K562 (cell line): ENCODE data around the gene TMEM273. TPM values are rescaled to one million over a fixed set of nuclear protein-coding genes. Genes with fewer than 3 reads are reported as not detected.

Experiments used
- ATAC-seq: fragments of 200-7000 bp; cut with Tn5 transposase; 3 replicates; pipeline ENCODE4 v1.9.1; 2020; ENCODE audit warnings: moderate library complexity
- BruUV-seq: library from RNA; stranded (reverse); fragments of 400-500 nt; replicated peaks from 2 replicates; lab custom pipeline; 2021; lab: Mats Ljungman, UMichigan
- CTCF ChIA-PET: fragments of 300-600 bp; formaldehyde crosslinking; extraction: SDS; loops from one replicate; lab custom pipeline; 2021; ENCODE audit warnings: low intra/inter-chr PET ratio; lab: Yijun Ruan, JAX
- POLR2A ChIA-PET: fragments of 300-600, 350-650 bp; sonication (Branson Sonifier 250); formaldehyde crosslinking; extraction: SDS; loops from one replicate; lab custom pipeline; 2021; ENCODE audit warnings: antibody characterized with exemption, inconsistent platforms; lab: Yijun Ruan, JAX
- DNase-seq, 4 experiments: peaks; one replicate each; pipeline versions ENCODE4 v3.0.0 to v3.0.0-alpha.2; 2011 to 2018; ENCODE audit warnings: low spot score in 3 of 4, mixed read lengths in 3 of 4; ENCODE audit errors: extremely low read depth in 1 of 4
- FAIRE-seq: peaks from 2 replicates; lab custom pipeline; 2011; peaks lifted over from hg19 to GRCh38; lab: Jason Lieb, UNC
- H2AFZ ChIP-seq: 2 replicates; pipeline ENCODE4 v1.6.0; 2011; ENCODE audit warnings: low read depth, low read length, control low read depth, inconsistent platforms
- H3K27ac ChIP-seq: fragments of 200-600 bp; 3 replicates; pipeline ENCODE4 v1.8.0; 2011; ENCODE audit warnings: low read depth, mild to moderate bottlenecking, control low read depth, inconsistent platforms, low read length, moderate library complexity, mixed read lengths; ENCODE audit errors: extremely low read depth
- H3K27me3 ChIP-seq, 2 experiments: fragments of 300-600 bp in 1 of 2; 2 replicates in 1 of 2; 3 replicates in 1 of 2; pipeline versions ENCODE4 v1.6.0 to v1.8.0; 2011; ENCODE audit warnings: inconsistent platforms in 2 of 2, low read length in 2 of 2, mild to moderate bottlenecking in 1 of 2, mixed read lengths in 1 of 2, moderate library complexity in 1 of 2; ENCODE audit not compliant: control insufficient read depth in 2 of 2, insufficient read depth in 2 of 2
- H3K36me3 ChIP-seq: fragments of 300-600 bp; 3 replicates; pipeline ENCODE4 v1.8.0; 2011; ENCODE audit warnings: mild to moderate bottlenecking, low read length, inconsistent platforms; ENCODE audit not compliant: control insufficient read depth, insufficient read depth
- H3K4me1 ChIP-seq, 2 experiments: fragments of 200-600 bp in 1 of 2; replicated peaks in 1 of 2; 2 replicates in 1 of 2; 3 replicates in 1 of 2; pipeline versions ENCODE4 v1.5.1 to v1.8.0; 2011; ENCODE audit warnings: inconsistent platforms in 2 of 2, low read length in 2 of 2, mild to moderate bottlenecking in 1 of 2, mixed read lengths in 1 of 2, moderate library complexity in 1 of 2; ENCODE audit not compliant: control insufficient read depth in 2 of 2, insufficient read depth in 2 of 2
- H3K4me2 ChIP-seq: 2 replicates; pipeline ENCODE4 v1.6.1; 2011; ENCODE audit warnings: low read length, control low read depth, inconsistent platforms, mixed read lengths; ENCODE audit not compliant: insufficient read depth
- H3K4me3 ChIP-seq: fragments of 200-600 bp; sonication (generic), shearing (Covaris generic); 2 replicates; pipeline ENCODE4 v1.5.1; 2016; ENCODE audit warnings: control low read depth, inconsistent platforms
- H3K79me2 ChIP-seq: fragments of 200-600 bp; 3 replicates; pipeline ENCODE4 v1.8.0; 2011; ENCODE audit warnings: low read length, inconsistent platforms; ENCODE audit not compliant: control insufficient read depth, insufficient read depth
- H3K9ac ChIP-seq, 2 experiments: 2 replicates each; pipeline versions ENCODE4 v1.6.0 to v1.6.1; 2011; ENCODE audit warnings: low read depth in 2 of 2, low read length in 2 of 2, control low read depth in 1 of 2, inconsistent platforms in 1 of 2, mild to moderate bottlenecking in 1 of 2, mixed read lengths in 1 of 2; ENCODE audit not compliant: insufficient read depth in 1 of 2
- H3K9me1 ChIP-seq: one replicate; pipeline ENCODE4 v1.6.0; 2011; ENCODE audit warnings: inconsistent platforms, mild to moderate bottlenecking, low read length, moderate library complexity; ENCODE audit not compliant: control insufficient read depth, insufficient read depth
- H3K9me3 ChIP-seq: replicated peaks from 2 replicates; pipeline ENCODE4 v1.5.1; 2011; ENCODE audit warnings: low read depth, low read length, inconsistent platforms; ENCODE audit not compliant: control insufficient read depth, insufficient read depth
- H4K20me1 ChIP-seq: replicated peaks from 2 replicates; pipeline ENCODE4 v1.6.1; 2011; ENCODE audit warnings: low read length, inconsistent platforms, mixed read lengths; ENCODE audit not compliant: control insufficient read depth, insufficient read depth
- CBX5 ChIP-seq: IDR thresholded peaks from 2 replicates; pipeline ENCODE4 v1.6.1; 2014; ENCODE audit warnings: low read depth, borderline replicate concordance
- CHAMP1 ChIP-seq: fragments of 450-650 bp; IDR thresholded peaks from 2 replicates; pipeline ENCODE4 v1.6.1; 2016; ENCODE audit warnings: mild to moderate bottlenecking
- CREB5 ChIP-seq: fragments of 250-450 bp; sonication (Bioruptor Pico); IDR thresholded peaks from 2 replicates; pipeline ENCODE4 v1.5.0; 2020; ENCODE audit warnings: mild to moderate bottlenecking
- E2F5 ChIP-seq: sonication (generic); formaldehyde crosslinking; IDR thresholded peaks from 2 replicates; pipeline ENCODE4 v1.8.0; 2022; ENCODE audit warnings: mild to moderate bottlenecking, missing genetic modification reagents
- FOXO4 ChIP-seq: fragments of 450-650 bp; formaldehyde crosslinking; IDR thresholded peaks from 2 replicates; pipeline ENCODE4 v1.4.0; 2020; ENCODE audit warnings: mild to moderate bottlenecking, moderate library complexity
- HDAC3 ChIP-seq: fragments of 450-650 bp; IDR thresholded peaks from 2 replicates; pipeline ENCODE4 v1.6.1; 2018; ENCODE audit warnings: borderline replicate concordance, mild to moderate bottlenecking, moderate library complexity; ENCODE audit not compliant: partially characterized antibody
- HOXB6 ChIP-seq: fragments of 250-450 bp; sonication (Bioruptor Pico); IDR thresholded peaks from 2 replicates; pipeline ENCODE4 v1.5.1; 2022; ENCODE audit warnings: mild to moderate bottlenecking, borderline replicate concordance
- NFRKB ChIP-seq: fragments of 450-650 bp; IDR thresholded peaks from 2 replicates; pipeline ENCODE4 v1.6.1; 2016; ENCODE audit warnings: low read depth
- PHB ChIP-seq: fragments of 250-450 bp; sonication (Bioruptor Pico); IDR thresholded peaks from 2 replicates; pipeline ENCODE4 v1.5.0; 2021
- POLR3G ChIP-seq: IDR thresholded peaks from 2 replicates; pipeline ENCODE4 v1.6.1; 2011; ENCODE audit not compliant: insufficient read length, insufficient replicate concordance; ENCODE audit errors: extremely low read depth
- RFX5 ChIP-seq: IDR thresholded peaks from 2 replicates; pipeline ENCODE4 v1.6.1; 2011; ENCODE audit warnings: low read depth, mild to moderate bottlenecking, improper control_type of control experiment, low read length
- ZEB2 ChIP-seq: fragments of 450-650 bp; IDR thresholded peaks from 2 replicates; pipeline ENCODE4 v1.6.1; 2016
- ZNF354B ChIP-seq: fragments of 250-450 bp; sonication (Bioruptor Pico); IDR thresholded peaks from 2 replicates; pipeline ENCODE4 v1.4.0; 2020
- ZNF655 ChIP-seq: fragments of 250-450 bp; sonication (Bioruptor Pico); IDR thresholded peaks from 2 replicates; pipeline ENCODE4 v1.5.0; 2021
- WGBS: fragments of 100-300 bp; shearing (Covaris generic); methylation state at CpG from one replicate; pipeline ENCODE4 v1.1.6; 2016; ENCODE audit warnings: low coverage, mixed read lengths; ENCODE audit not compliant: insufficient coverage; ENCODE audit errors: missing lambda C conversion rate; 5-methylcytosine and 5-hydroxymethylcytosine counted together
- in situ Hi-C: fragments of 300-500 bp; cut with MboI; formaldehyde crosslinking; loops from 4 replicates; pipeline ENCODE4 v1.15.0; 2018; ENCODE audit warnings: inconsistent platforms, mixed read lengths
- intact Hi-C: fragments of 100-400 bp; cut with micrococcal nuclease; formaldehyde crosslinking; loops from 2 replicates; pipeline ENCODE4 v1.14.2; 2022
- polyA plus RNA-seq, 8 experiments: library from polyadenylated mRNA; depleted of rRNA in 4 of 8; stranded (reverse) in 5 of 8; unstranded in 3 of 8; fragments of >200 nt; fragmentation: Nextera tagmentation in 2 of 8; fragmentation: Illumina TruSeq in 1 of 8; extraction: Ambion mirVana in 2 of 8; extraction: Trizol in 1 of 8; gene quantifications; 2 replicates each; pipeline versions ENCODE4 v1.2.1 to v1.2.3, GENCODE V29; 2011 to 2014; ENCODE audit warnings: inconsistent platforms in 1 of 8, missing spikeins in 1 of 8
- total RNA-seq, 7 experiments: library from RNA; depleted of rRNA in 6 of 7; stranded (reverse); fragments of >200 nt in 6 of 7; fragmentation: Illumina TruSeq in 2 of 7; extraction: Trizol in 2 of 7; gene quantifications; 2 replicates each; pipeline versions ENCODE4 v1.2.1 to v1.2.3, GENCODE V29; 2011 to 2021; ENCODE audit warnings: low replicate concordance in 1 of 7
- TF ChIP-seq, protein P1 (sequence below): fragments of 450-650 bp; formaldehyde crosslinking; IDR thresholded peaks from 2 replicates; pipeline ENCODE4 v1.4.0; 2022; ENCODE audit warnings: missing genetic modification characterization

TMEM273 gene
- total and polyA plus RNA-seq, 9 of the 15 experiments (the other 6 are each of a cell fraction or from before 2014, with no cell fraction given), result 39.2 to 131 (median 95.6) TPM

GRCh38 chr10:49111320-49111698 is 76.9 kb downstream of the TMEM273 start:
- WGBS, result 34% methylated on average over 6 of the region's 8 CpGs
- TF ChIP-seq POLR3G, result no peak
- no peak for TF ChIP-seq CBX5
- no peak for TF ChIP-seq E2F5 (CRISPR knock-in tag)
- TF ChIP-seq RFX5, result no peak
- TF ChIP-seq, protein P1, sequence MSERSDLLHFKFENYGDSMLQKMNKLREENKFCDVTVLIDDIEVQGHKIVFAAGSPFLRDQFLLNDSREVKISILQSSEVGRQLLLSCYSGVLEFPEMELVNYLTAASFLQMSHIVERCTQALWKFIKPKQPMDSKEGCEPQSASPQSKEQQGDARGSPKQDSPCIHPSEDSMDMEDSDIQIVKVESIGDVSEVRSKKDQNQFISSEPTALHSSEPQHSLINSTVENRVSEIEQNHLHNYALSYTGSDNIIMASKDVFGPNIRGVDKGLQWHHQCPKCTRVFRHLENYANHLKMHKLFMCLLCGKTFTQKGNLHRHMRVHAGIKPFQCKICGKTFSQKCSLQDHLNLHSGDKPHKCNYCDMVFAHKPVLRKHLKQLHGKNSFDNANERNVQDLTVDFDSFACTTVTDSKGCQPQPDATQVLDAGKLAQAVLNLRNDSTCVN (CRISPR knock-in tag), result no peak
- no peak for TF ChIP-seq FOXO4 (CRISPR knock-in tag)
- no peak for TF ChIP-seq HOXB6
- TF ChIP-seq ZNF354B (CRISPR knock-in tag), result no peak
- no peak for TF ChIP-seq CREB5 (CRISPR knock-in tag)
- TF ChIP-seq ZEB2, result no peak
- no peak for TF ChIP-seq CHAMP1
- TF ChIP-seq NFRKB, result no peak
- TF ChIP-seq PHB (CRISPR knock-in tag), result no peak
- TF ChIP-seq ZNF655, result no peak
- no peak for TF ChIP-seq HDAC3

More at GRCh38 chr10:49111320-49111698, 76.9 kb downstream of the TMEM273 start:
- no peak overlapping the region for H3K27ac ChIP-seq
- in situ Hi-C loops (no loop called here), intact Hi-C loops (no loop called here)
- DNase-seq (no peak), ATAC-seq (no peak), FAIRE-seq (no peak)
- no peaks in the 10 kb centered on the region for H3K9me3 ChIP-seq
- H4K20me1 ChIP-seq, result no peaks in the 10 kb centered on the region
- ChIA-PET POLR2A (interaction anchor here (0.6 kb wide), 1 partner anchor 27 kb away, joined by 3 read pairs; no protein-coding TSS in a partner anchor), CTCF (no interaction called here)
- H3K27me3 ChIP-seq, result no peaks in the 10 kb centered on the region
- peaks cover 5% of the 10 kb centered on the region; the same call in 2 of the 3 replicates for H3K36me3 ChIP-seq
- H3K79me2 ChIP-seq, result peaks cover 6% of the 10 kb centered on the region; the same call in 2 of the 3 replicates
- no peaks in the 10 kb centered on the region for H3K9me1 ChIP-seq
- no peak overlapping the region for H3K4me2 ChIP-seq
- peaks cover 5 to 27% of the 10 kb centered on the region in 2 experiments; a peak in 4 of 5 replicates for H3K4me1 ChIP-seq
- no peak overlapping the region for H2AFZ ChIP-seq
- BruUV-seq, result no TSS peak
- no peak overlapping the region for H3K9ac ChIP-seq
- H3K4me3 ChIP-seq, result no peak overlapping the region
